Measurements from ENCODE around the gene ATP11C.
A peak's percentile ranks its signal among the peaks of the same experiment; 100 is the strongest.

Gene ATP11C

GRCh38 chrX:139932901-139933796, at the start of gene ATP11C:
ATP11C (minus strand) TSS chrX:139933053; CDS start chrX:139932042, 1,011 bp downstream.
- TF ChIP-seq CTCF (conservative IDR thresholded peaks at IDR 0.05; ENCODE audit: control insufficient read depth, insufficient read depth, low read depth, low read length): no peak
- peak; percentile 78 for DNase-seq (ENCODE audit: low read depth)
- peak within 1 kb of the TSS; percentile 65 for H3K4me3 ChIP-seq (ENCODE audit: control insufficient read depth, low read depth, low read length)

- TF ChIP-seq CTCF (conservative IDR thresholded peaks at IDR 0.05; ENCODE audit: control insufficient read depth, insufficient read depth, low read depth, low read length): no peak
These were observed 41.6 kb upstream of the ATP11C start for GRCh38 chrX:139974471-139974870.

GRCh38 chrX:139972629-139973624, 40.1 kb upstream of the ATP11C start:
- no peak overlapping the region for H3K4me3 ChIP-seq (ENCODE audit: control insufficient read depth, low read depth, low read length)
- no peak for DNase-seq (ENCODE audit: low read depth)
- TF ChIP-seq CTCF (conservative IDR thresholded peaks at IDR 0.05; ENCODE audit: control insufficient read depth, insufficient read depth, low read depth, low read length): no peak

More at GRCh38 chrX:139974471-139974870, 41.6 kb upstream of the ATP11C start:
- no peak for DNase-seq (ENCODE audit: low read depth)
- H3K4me3 ChIP-seq (ENCODE audit: control insufficient read depth, low read depth, low read length): no peak overlapping the region

- TF ChIP-seq CTCF (conservative IDR thresholded peaks at IDR 0.05; ENCODE audit: control insufficient read depth, insufficient read depth, low read depth, low read length): no peak
- DNase-seq (ENCODE audit: low read depth): no peak
- no peak overlapping the region for H3K4me3 ChIP-seq (ENCODE audit: control insufficient read depth, low read depth, low read length)
These were observed 39.3 kb upstream of the ATP11C start for GRCh38 chrX:139972113-139972512.

- DNase-seq (ENCODE audit: low read depth): no peak
- H3K4me3 ChIP-seq (ENCODE audit: control insufficient read depth, low read depth, low read length): no peak overlapping the region
- no peak for TF ChIP-seq CTCF (conservative IDR thresholded peaks at IDR 0.05; ENCODE audit: control insufficient read depth, insufficient read depth, low read depth, low read length)
These were observed 38.5 kb upstream of the ATP11C start for GRCh38 chrX:139971394-139971749.

- no peak for TF ChIP-seq CTCF (conservative IDR thresholded peaks at IDR 0.05; ENCODE audit: control insufficient read depth, insufficient read depth, low read depth, low read length)
- no peak for DNase-seq (ENCODE audit: low read depth)
- no peak overlapping the region for H3K4me3 ChIP-seq (ENCODE audit: control insufficient read depth, low read depth, low read length)
These were observed 36.4 kb upstream of the ATP11C start for GRCh38 chrX:139969286-139969685.
